ENCODE results near the gene CPNE8.

The CPNE8 gene

GRCh38 chr12:38823738-38824137 is 81.7 kb downstream of the CPNE8 start:
- TF ChIP-seq EZH2 (IDR thresholded peaks at IDR 0.05; ENCODE audit: borderline replicate concordance, low read depth, low read length, severe bottlenecking): no peak
- no peak for TF ChIP-seq CTCF (IDR thresholded peaks at IDR 0.05; ENCODE audit: borderline replicate concordance, extremely low read depth, low read length, poor library complexity, severe bottlenecking)
- H3K79me2 ChIP-seq (ENCODE audit: insufficient read depth, low read length): no peaks in the 10 kb centered on the region
- DNase-seq (no peak), ATAC-seq (ENCODE audit: insufficient read depth, low read depth) (no peak)
- H3K9me3 ChIP-seq (ENCODE audit: insufficient read depth, low read length, severe bottlenecking): no peaks in the 10 kb centered on the region
- H2AFZ ChIP-seq (ENCODE audit: low read depth, low read length): no peak overlapping the region
- H3K9ac ChIP-seq (ENCODE audit: low read depth, low read length): no peak overlapping the region
- no peak overlapping the region for H3K4me2 ChIP-seq (ENCODE audit: insufficient read depth, low read length)
- H4K20me1 ChIP-seq (ENCODE audit: insufficient read depth, low read length): no peaks in the 10 kb centered on the region
- H3K27ac ChIP-seq (ENCODE audit: low read length): no peak overlapping the region
- no peaks in the 10 kb centered on the region for H3K27me3 ChIP-seq (ENCODE audit: insufficient read depth, low read length, poor library complexity)
- H3K4me3 ChIP-seq (ENCODE audit: low read depth in 1 of 2, low read length in 2 of 2): no peak overlapping the region
- H3K36me3 ChIP-seq (ENCODE audit: insufficient read depth, low read length): no peaks in the 10 kb centered on the region
- H3K4me1 ChIP-seq (ENCODE audit: insufficient read depth, low read length): no peaks in the 10 kb centered on the region

GRCh38 chr12:38823314-38823713 is 82.1 kb downstream of the CPNE8 start:
- Histone ChIP-seq H3K79me2 (ENCODE audit: insufficient read depth, low read length) (no peaks in the 10 kb centered on the region), H4K20me1 (ENCODE audit: insufficient read depth, low read length) (no peaks in the 10 kb centered on the region), H3K36me3 (ENCODE audit: insufficient read depth, low read length) (no peaks in the 10 kb centered on the region), H3K4me2 (ENCODE audit: insufficient read depth, low read length) (no peak overlapping the region), H3K27ac (ENCODE audit: low read length) (no peak overlapping the region), H3K27me3 (ENCODE audit: insufficient read depth, low read length, poor library complexity) (no peaks in the 10 kb centered on the region), H2AFZ (ENCODE audit: low read depth, low read length) (no peak overlapping the region), H3K4me3 (ENCODE audit: low read depth in 1 of 2, low read length in 2 of 2) (no peak overlapping the region), H3K4me1 (ENCODE audit: insufficient read depth, low read length) (no peaks in the 10 kb centered on the region), H3K9me3 (ENCODE audit: insufficient read depth, low read length, severe bottlenecking) (no peaks in the 10 kb centered on the region), H3K9ac (ENCODE audit: low read depth, low read length) (no peak overlapping the region)
- no peak for TF ChIP-seq CTCF (IDR thresholded peaks at IDR 0.05; ENCODE audit: borderline replicate concordance, extremely low read depth, low read length, poor library complexity, severe bottlenecking)
- no peak for TF ChIP-seq EZH2 (IDR thresholded peaks at IDR 0.05; ENCODE audit: borderline replicate concordance, low read depth, low read length, severe bottlenecking)
- DNase-seq (no peak), ATAC-seq (ENCODE audit: insufficient read depth, low read depth) (no peak)

- no peaks in the 10 kb centered on the region for H3K79me2 ChIP-seq (ENCODE audit: insufficient read depth, low read length)
- no peaks in the 10 kb centered on the region for H3K9me3 ChIP-seq (ENCODE audit: insufficient read depth, low read length, severe bottlenecking)
- no peak overlapping the region for H3K27ac ChIP-seq (ENCODE audit: low read length)
- no peaks in the 10 kb centered on the region for H3K36me3 ChIP-seq (ENCODE audit: insufficient read depth, low read length)
- no peak overlapping the region for H3K9ac ChIP-seq (ENCODE audit: low read depth, low read length)
- H3K4me2 ChIP-seq (ENCODE audit: insufficient read depth, low read length): no peak overlapping the region
- no peak overlapping the region for H3K4me3 ChIP-seq (ENCODE audit: low read depth in 1 of 2, low read length in 2 of 2)
- TF ChIP-seq EZH2 (IDR thresholded peaks at IDR 0.05; ENCODE audit: borderline replicate concordance, low read depth, low read length, severe bottlenecking) (no peak), CTCF (IDR thresholded peaks at IDR 0.05; ENCODE audit: borderline replicate concordance, extremely low read depth, low read length, poor library complexity, severe bottlenecking) (no peak)
- ATAC-seq (ENCODE audit: insufficient read depth, low read depth): no peak
- H2AFZ ChIP-seq (ENCODE audit: low read depth, low read length): no peak overlapping the region
- H4K20me1 ChIP-seq (ENCODE audit: insufficient read depth, low read length): no peaks in the 10 kb centered on the region
- H3K4me1 ChIP-seq (ENCODE audit: insufficient read depth, low read length): no peaks in the 10 kb centered on the region
- no peaks in the 10 kb centered on the region for H3K27me3 ChIP-seq (ENCODE audit: insufficient read depth, low read length, poor library complexity)
- no peak for DNase-seq
Measured at GRCh38 chr12:38817942-38818341, 87.4 kb downstream of the CPNE8 start.

- ATAC-seq (ENCODE audit: insufficient read depth, low read depth) (no peak), DNase-seq (no peak)
- H3K4me2 ChIP-seq (ENCODE audit: insufficient read depth, low read length): no peak overlapping the region
Measured at GRCh38 chr12:38813923-38814322, 91.5 kb downstream of the CPNE8 start.

More at GRCh38 chr12:38813923-38814322, 91.5 kb downstream of the CPNE8 start:
- H3K4me3 ChIP-seq (ENCODE audit: low read depth in 1 of 2, low read length in 2 of 2): no peak overlapping the region
- H3K9ac ChIP-seq (ENCODE audit: low read depth, low read length): no peak overlapping the region
- H4K20me1 ChIP-seq (ENCODE audit: insufficient read depth, low read length): no peaks in the 10 kb centered on the region
- TF ChIP-seq CTCF (IDR thresholded peaks at IDR 0.05; ENCODE audit: borderline replicate concordance, extremely low read depth, low read length, poor library complexity, severe bottlenecking) (no peak), EZH2 (IDR thresholded peaks at IDR 0.05; ENCODE audit: borderline replicate concordance, low read depth, low read length, severe bottlenecking) (no peak)
- H3K36me3 ChIP-seq (ENCODE audit: insufficient read depth, low read length): no peaks in the 10 kb centered on the region
- no peaks in the 10 kb centered on the region for H3K4me1 ChIP-seq (ENCODE audit: insufficient read depth, low read length)
- H2AFZ ChIP-seq (ENCODE audit: low read depth, low read length): no peak overlapping the region
- H3K27me3 ChIP-seq (ENCODE audit: insufficient read depth, low read length, poor library complexity): no peaks in the 10 kb centered on the region
- H3K79me2 ChIP-seq (ENCODE audit: insufficient read depth, low read length): no peaks in the 10 kb centered on the region
- no peak overlapping the region for H3K27ac ChIP-seq (ENCODE audit: low read length)
- H3K9me3 ChIP-seq (ENCODE audit: insufficient read depth, low read length, severe bottlenecking): no peaks in the 10 kb centered on the region

All from DND-41 (cell line).